HG02623 (cell line): ENCODE measurements around the gene PHLDA2.
"Not testable (repeated sequence)": the region's sequence is repeated elsewhere in the genome, so short reads cannot be mapped to it uniquely, and the experiment has no call there.

Experiments used
- ATAC-seq: cut with Tn5 transposase; IDR thresholded peaks from one replicate; pipeline ENCODE4 v1.9.1; 2021; ENCODE audit warnings: moderate library complexity; ENCODE audit not compliant: unreplicated experiment

The PHLDA2 gene

GRCh38 chr11:2945031-2945756 is 16.0 kb upstream of the PHLDA2 start:
- no peak for ATAC-seq

- no peak for ATAC-seq
Measured at GRCh38 chr11:2944530-2944929, 15.3 kb upstream of the PHLDA2 start.

GRCh38 chr11:2943711-2944118 is 14.5 kb upstream of the PHLDA2 start:
- no peak for ATAC-seq

GRCh38 chr11:2942872-2943710 is 13.9 kb upstream of the PHLDA2 start:
- no peak for ATAC-seq

GRCh38 chr11:2942447-2942846 is 13.2 kb upstream of the PHLDA2 start:
- no peak for ATAC-seq

- no peak for ATAC-seq
Measured at GRCh38 chr11:2940921-2941821, 12.0 kb upstream of the PHLDA2 start.

GRCh38 chr11:2940147-2940920 is 11.1 kb upstream of the PHLDA2 start:
- ATAC-seq = no peak

GRCh38 chr11:2938458-2939418 is 9.5 kb upstream of the PHLDA2 start:
- not testable (repeated sequence) for ATAC-seq

GRCh38 chr11:2937641-2938457 is 8.6 kb upstream of the PHLDA2 start:
- not testable (repeated sequence) for ATAC-seq

GRCh38 chr11:2934611-2935239 is 5.5 kb upstream of the PHLDA2 start:
- no peak for ATAC-seq

GRCh38 chr11:2934021-2934550 is 4.9 kb upstream of the PHLDA2 start:
- no peak for ATAC-seq

GRCh38 chr11:2933375-2934020 is 4.3 kb upstream of the PHLDA2 start:
- no peak for ATAC-seq

GRCh38 chr11:2932850-2933251 is 3.6 kb upstream of the PHLDA2 start:
- no peak for ATAC-seq

- no peak for ATAC-seq
Measured at GRCh38 chr11:2931771-2932738, 2.8 kb upstream of the PHLDA2 start.

- no peak for ATAC-seq
Measured at GRCh38 chr11:2931420-2931746, 2.2 kb upstream of the PHLDA2 start.

- ATAC-seq = peak; percentile 34
Measured at GRCh38 chr11:2930704-2931419, 1.6 kb upstream of the PHLDA2 start.
